Gastrocnemius medialis (tissue), 4 donors: ENCODE results near the gene METTL21A. TPM values are rescaled to one million over a fixed set of nuclear protein-coding genes. Genes with fewer than 3 reads are reported as not detected.

Experiments used
- ATAC-seq, 2 donors: fragments of 150-250 bp; one replicate each; pipeline ENCODE4 v1.9.1; 2016
- DNase-seq, 2 donors: peaks; one replicate each; pipeline ENCODE4 v3.0.0-alpha.2; 2019
- H3K27ac ChIP-seq, 4 donors: fragments of 200-600 bp; sonication (generic); 1 replicate in 1 of 4; 2 replicates in 3 of 4; pipeline ENCODE4 v1.5.1; 2016 to 2018; ENCODE audit warnings: mild to moderate bottlenecking in 2 of 4, moderate library complexity in 1 of 4
- H3K27me3 ChIP-seq, 3 donors: fragments of 200-600 bp; sonication (generic) in 2 of 3; 1 replicate in 1 of 3; 2 replicates in 2 of 3; pipeline versions ENCODE4 v1.5.1 to v1.6.0; 2016 to 2019; ENCODE audit warnings: mild to moderate bottlenecking in 1 of 3, moderate library complexity in 1 of 3
- H3K36me3 ChIP-seq, 2 donors: fragments of 200-600 bp; sonication (generic) in 1 of 2; one replicate each; pipeline ENCODE4 v1.5.1; 2017 to 2018
- H3K4me1 ChIP-seq, 2 donors: fragments of 200-600 bp; sonication (generic) in 1 of 2; one replicate each; pipeline ENCODE4 v1.5.1; 2016 to 2017; ENCODE audit warnings: mild to moderate bottlenecking in 2 of 2
- H3K4me3 ChIP-seq, 4 donors: fragments of 200-600 bp; sonication (generic) in 3 of 4; 1 replicate in 1 of 4; 2 replicates in 3 of 4; pipeline ENCODE4 v1.5.1; 2016 to 2019; ENCODE audit warnings: mild to moderate bottlenecking in 2 of 4
- H3K9me3 ChIP-seq, 3 donors: fragments of 200-600 bp; sonication (generic) in 2 of 3; 1 replicate in 1 of 3; 2 replicates in 2 of 3; pipeline ENCODE4 v1.5.1; 2016 to 2019
- POLR2A ChIP-seq, 2 donors: fragments of 450-650 bp; IDR thresholded peaks; one replicate each; pipeline ENCODE4 v1.6.1; 2017; ENCODE audit warnings: antibody characterized with exemption in 2 of 2, mild to moderate bottlenecking in 2 of 2, moderate library complexity in 2 of 2
- in situ Hi-C, 4 donors: fragments of 200-750 bp; cut with MboI; loops; one replicate each; pipeline versions ENCODE4 v1.15.0 to v1.8.0; 2017; ENCODE audit warnings: low sequenced_read_pairs in 4 of 4
- intact Hi-C: fragments of 100-400 bp; cut with DNase I; formaldehyde crosslinking; loops from one replicate; pipeline ENCODE4 v1.15.1; 2023; ENCODE audit warnings: low total_unique reads
- total RNA-seq, 4 donors: library from RNA; depleted of rRNA; stranded (reverse); fragments of >200 nt; gene quantifications; one replicate each; pipeline versions ENCODE4 v1.1.0 to v1.2.3, GENCODE V29; 2016
- TF ChIP-seq, protein P1 (sequence below), 5 experiments: fragments of 450-650 bp in 3 of 5; fragments of 200-600 bp in 2 of 5; sonication (generic) in 2 of 5; IDR thresholded peaks in 4 of 5; conservative IDR thresholded peaks in 1 of 5; 1 replicate in 4 of 5; 2 replicates in 1 of 5; pipeline ENCODE4 v1.5.1; 2016 to 2019; ENCODE audit warnings: antibody characterized with exemption in 5 of 5, mild to moderate bottlenecking in 3 of 5, moderate library complexity in 3 of 5

METTL21A gene
- total RNA-seq, 4 donors from 2014 or later, result 9.1 to 20.8 (median 13.9) TPM

DNA sequence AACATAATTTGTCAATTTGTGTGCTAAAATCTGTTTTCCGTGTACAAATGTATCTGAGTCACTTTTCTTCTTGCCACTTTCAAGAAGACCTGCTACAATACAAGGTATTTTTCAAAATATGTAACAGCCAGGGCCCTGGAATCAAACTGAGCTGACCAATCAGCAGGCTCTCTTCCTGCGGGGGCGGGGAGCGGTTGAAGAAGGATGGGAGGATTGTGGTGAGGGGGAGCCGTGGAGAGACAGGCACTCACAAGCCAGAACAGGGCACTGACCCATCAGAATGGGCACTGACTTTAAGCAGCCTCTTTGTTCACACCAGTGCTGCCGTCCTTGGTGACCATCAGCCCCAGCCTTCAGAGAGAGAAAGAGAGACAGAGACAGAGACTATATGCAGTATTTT is 45.7 kb upstream of the METTL21A start:
- no peaks in the 10 kb centered on the region for H3K9me3 ChIP-seq
- DNase-seq (no peak), ATAC-seq (no peak)
- H3K27ac ChIP-seq, result no peak overlapping the region
- TF ChIP-seq, protein P1, sequence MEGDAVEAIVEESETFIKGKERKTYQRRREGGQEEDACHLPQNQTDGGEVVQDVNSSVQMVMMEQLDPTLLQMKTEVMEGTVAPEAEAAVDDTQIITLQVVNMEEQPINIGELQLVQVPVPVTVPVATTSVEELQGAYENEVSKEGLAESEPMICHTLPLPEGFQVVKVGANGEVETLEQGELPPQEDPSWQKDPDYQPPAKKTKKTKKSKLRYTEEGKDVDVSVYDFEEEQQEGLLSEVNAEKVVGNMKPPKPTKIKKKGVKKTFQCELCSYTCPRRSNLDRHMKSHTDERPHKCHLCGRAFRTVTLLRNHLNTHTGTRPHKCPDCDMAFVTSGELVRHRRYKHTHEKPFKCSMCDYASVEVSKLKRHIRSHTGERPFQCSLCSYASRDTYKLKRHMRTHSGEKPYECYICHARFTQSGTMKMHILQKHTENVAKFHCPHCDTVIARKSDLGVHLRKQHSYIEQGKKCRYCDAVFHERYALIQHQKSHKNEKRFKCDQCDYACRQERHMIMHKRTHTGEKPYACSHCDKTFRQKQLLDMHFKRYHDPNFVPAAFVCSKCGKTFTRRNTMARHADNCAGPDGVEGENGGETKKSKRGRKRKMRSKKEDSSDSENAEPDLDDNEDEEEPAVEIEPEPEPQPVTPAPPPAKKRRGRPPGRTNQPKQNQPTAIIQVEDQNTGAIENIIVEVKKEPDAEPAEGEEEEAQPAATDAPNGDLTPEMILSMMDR (IDR thresholded peaks at IDR 0.05 in 4 of 5, conservative IDR thresholded peaks at IDR 0.05 in 1 of 5), result no peak
- TF ChIP-seq POLR2A (IDR thresholded peaks at IDR 0.05), result no peak
- no peaks in the 10 kb centered on the region for H3K27me3 ChIP-seq
- no peaks in the 10 kb centered on the region for H3K36me3 ChIP-seq
- no peak overlapping the region for H3K4me3 ChIP-seq
- intact Hi-C loops, result no loop called here
- H3K4me1 ChIP-seq, result no peaks in the 10 kb centered on the region
- in situ Hi-C loops, result no loop called here

DNA sequence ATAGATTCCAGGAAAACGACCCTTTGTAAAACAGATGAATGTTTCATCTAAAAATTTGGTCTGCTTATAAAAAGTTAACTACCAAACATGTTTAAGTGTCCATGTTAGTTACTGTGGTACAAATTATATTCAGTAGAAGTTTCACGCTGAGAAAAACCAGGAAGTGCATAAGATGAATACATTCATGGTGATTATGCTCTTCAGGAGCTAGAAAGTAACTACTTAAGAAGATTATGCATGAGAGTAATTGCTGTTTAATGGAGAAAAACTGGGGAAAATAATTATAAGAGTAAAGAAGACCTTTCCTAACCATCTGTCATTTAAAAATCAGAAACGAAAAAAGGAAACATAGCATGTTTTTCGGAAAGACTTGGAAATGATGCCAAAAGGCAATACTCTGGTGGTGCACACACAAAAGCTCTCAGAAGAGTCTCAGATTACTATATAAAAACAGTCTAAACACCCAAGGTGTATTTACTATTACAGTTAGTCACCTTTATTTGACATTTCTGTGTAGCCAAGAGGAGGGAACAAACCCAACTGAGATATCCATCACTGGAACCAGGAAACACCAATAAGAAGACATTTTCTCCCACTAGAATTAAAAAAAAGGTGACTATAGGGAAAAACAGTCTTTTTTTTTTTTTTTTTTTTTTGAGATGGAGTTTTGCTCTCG is 38.8 kb upstream of the METTL21A start:
- Histone ChIP-seq H3K27me3 (no peaks in the 10 kb centered on the region), H3K27ac (no peak overlapping the region), H3K9me3 (no peaks in the 10 kb centered on the region), H3K36me3 (no peaks in the 10 kb centered on the region), H3K4me3 (no peak overlapping the region), H3K4me1 (no peaks in the 10 kb centered on the region)
- ATAC-seq (no peak), DNase-seq (no peak)
- in situ Hi-C loops (no loop called here), intact Hi-C loops (no loop called here)
- TF ChIP-seq, protein P1 (IDR thresholded peaks at IDR 0.05 in 4 of 5, conservative IDR thresholded peaks at IDR 0.05 in 1 of 5), result no peak
- TF ChIP-seq POLR2A (IDR thresholded peaks at IDR 0.05), result no peak

DNA sequence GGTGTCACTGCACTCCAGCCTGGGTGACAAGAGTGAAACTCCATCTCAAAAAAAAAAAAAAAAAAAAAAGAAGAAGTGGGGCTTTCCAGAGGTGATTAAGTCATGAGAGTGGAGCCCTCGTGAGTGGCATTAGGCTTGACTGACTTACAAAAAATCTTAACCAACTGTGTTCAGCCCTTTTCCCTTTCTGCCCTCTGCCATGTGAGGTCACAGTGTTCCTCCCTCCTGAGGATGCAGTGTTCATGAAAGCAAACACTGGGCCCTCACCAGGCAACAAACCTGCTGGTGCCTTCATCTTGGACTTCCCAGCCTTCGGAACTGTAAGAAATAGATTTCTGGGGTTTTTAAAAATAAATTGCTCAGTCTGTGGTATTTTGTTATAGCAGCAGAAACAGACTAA is 37.0 kb upstream of the METTL21A start:
- Histone ChIP-seq H3K4me3 (no peak overlapping the region), H3K27me3 (no peaks in the 10 kb centered on the region), H3K4me1 (no peaks in the 10 kb centered on the region), H3K27ac (no peak overlapping the region), H3K9me3 (no peaks in the 10 kb centered on the region), H3K36me3 (no peaks in the 10 kb centered on the region)
- TF ChIP-seq, protein P1 (IDR thresholded peaks at IDR 0.05 in 4 of 5, conservative IDR thresholded peaks at IDR 0.05 in 1 of 5), result no peak
- TF ChIP-seq POLR2A (IDR thresholded peaks at IDR 0.05), result no peak
- intact Hi-C loops (no loop called here), in situ Hi-C loops (no loop called here)
- DNase-seq (no peak), ATAC-seq (no peak)

DNA sequence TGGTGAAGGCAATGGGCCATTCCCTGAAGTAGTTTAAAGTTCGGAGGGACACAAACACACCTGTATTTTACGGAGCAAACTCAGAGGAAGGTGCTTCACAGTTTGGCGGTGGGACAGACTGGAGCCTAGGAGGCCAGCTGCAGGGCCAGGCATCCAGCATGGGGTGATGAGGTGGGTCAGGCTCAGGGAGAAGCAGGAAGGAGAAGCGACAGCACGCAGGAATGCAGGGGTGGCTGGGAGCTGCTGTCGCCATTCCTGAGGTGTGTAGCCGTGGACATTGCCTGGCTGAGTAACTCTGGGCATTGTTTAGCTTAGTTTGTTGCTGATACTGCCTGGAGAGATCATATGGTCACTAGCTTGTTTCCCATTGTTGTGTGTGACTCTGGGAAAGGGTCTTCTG is 35.8 kb upstream of the METTL21A start:
- in situ Hi-C loops (no loop called here), intact Hi-C loops (no loop called here)
- Histone ChIP-seq H3K9me3 (no peaks in the 10 kb centered on the region), H3K4me3 (no peak overlapping the region), H3K36me3 (no peaks in the 10 kb centered on the region), H3K4me1 (no peaks in the 10 kb centered on the region), H3K27ac (no peak overlapping the region), H3K27me3 (no peaks in the 10 kb centered on the region)
- ATAC-seq, result no peak
- no peak for DNase-seq
- TF ChIP-seq, protein P1 (IDR thresholded peaks at IDR 0.05 in 4 of 5, conservative IDR thresholded peaks at IDR 0.05 in 1 of 5), result no peak
- TF ChIP-seq POLR2A (IDR thresholded peaks at IDR 0.05), result no peak

DNA sequence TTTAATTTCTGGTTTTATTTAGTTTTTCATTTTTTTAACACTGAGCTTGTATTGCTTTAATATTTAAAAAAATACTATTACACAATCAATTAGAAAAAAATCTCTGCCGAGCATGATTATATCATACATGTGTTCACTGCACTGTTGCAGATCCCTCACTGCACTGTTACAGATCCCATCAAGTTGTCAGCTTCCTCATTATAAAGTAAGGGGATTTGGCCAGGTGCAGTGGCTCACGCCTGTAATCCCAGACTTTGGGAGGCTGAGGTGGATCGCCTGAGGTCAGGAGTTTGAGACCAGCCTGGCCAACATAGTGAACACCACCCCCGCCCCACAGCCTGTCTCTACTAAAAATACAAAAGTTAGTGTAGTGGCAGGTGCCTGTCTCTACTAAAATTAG is 33.0 kb upstream of the METTL21A start:
- H3K9me3 ChIP-seq, result no peaks in the 10 kb centered on the region
- no peak for DNase-seq
- no peak for ATAC-seq
- no peaks in the 10 kb centered on the region for H3K4me1 ChIP-seq
- in situ Hi-C loops (no loop called here), intact Hi-C loops (no loop called here)
- H3K27ac ChIP-seq, result no peak overlapping the region
- no peak overlapping the region for H3K4me3 ChIP-seq
- no peak for TF ChIP-seq POLR2A (IDR thresholded peaks at IDR 0.05)
- TF ChIP-seq, protein P1 (IDR thresholded peaks at IDR 0.05 in 4 of 5, conservative IDR thresholded peaks at IDR 0.05 in 1 of 5), result no peak
- no peaks in the 10 kb centered on the region for H3K27me3 ChIP-seq
- H3K36me3 ChIP-seq, result no peaks in the 10 kb centered on the region
